Suprapubic skin (tissue), 3 donors: ENCODE measurements around the gene TELO2.

ENCODE experiments used
- POLR2AphosphoS5 ChIP-seq, 3 donors: sonication (generic); formaldehyde crosslinking; IDR thresholded peaks; one replicate each; pipeline ENCODE4 v1.6.1; 2017; ENCODE audit warnings: antibody characterized with exemption in 3 of 3
- TF ChIP-seq, protein P1 (sequence below), 2 donors: fragments of 200-600 bp in 1 of 2; fragments of 450-650 bp in 1 of 2; sonication (generic) in 1 of 2; IDR thresholded peaks; one replicate each; pipeline ENCODE4 v1.5.1; 2016 to 2019; ENCODE audit warnings: antibody characterized with exemption in 2 of 2, mild to moderate bottlenecking in 1 of 2, moderate library complexity in 1 of 2

DNA sequence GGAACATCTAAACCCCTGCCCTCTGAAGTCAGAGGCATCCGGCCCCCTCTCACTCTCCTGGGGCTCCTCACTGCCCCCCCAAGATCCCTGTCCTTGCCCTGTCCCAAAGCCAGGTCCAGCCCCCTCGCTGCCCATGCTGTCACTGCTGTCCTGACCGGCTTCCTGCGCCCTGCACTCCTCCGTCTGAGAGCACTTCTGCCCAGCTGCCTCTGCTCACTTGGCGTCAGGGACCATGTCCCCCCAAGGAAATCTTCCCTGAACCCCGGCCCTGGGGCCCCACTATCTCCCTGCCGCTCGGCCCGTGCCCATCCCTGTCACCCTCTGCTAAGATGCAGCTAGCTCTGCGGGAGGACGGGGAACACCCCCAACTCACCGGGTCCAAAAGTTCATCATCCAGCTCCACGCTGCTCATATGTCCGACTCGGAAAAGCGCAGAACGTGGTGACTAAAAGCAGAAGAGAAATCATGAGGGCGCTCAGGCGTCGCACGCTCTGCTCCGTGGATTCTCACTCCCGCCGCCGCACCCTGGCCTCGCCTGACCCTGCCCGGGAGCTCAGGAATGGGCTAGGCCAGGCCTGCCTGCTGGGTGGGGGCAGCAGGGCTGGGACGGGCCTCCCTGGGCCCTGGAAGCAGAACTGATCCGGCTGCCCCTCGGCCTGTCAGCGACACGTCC, 28.1 kb upstream of the TELO2 start:
- TF ChIP-seq, protein P1, sequence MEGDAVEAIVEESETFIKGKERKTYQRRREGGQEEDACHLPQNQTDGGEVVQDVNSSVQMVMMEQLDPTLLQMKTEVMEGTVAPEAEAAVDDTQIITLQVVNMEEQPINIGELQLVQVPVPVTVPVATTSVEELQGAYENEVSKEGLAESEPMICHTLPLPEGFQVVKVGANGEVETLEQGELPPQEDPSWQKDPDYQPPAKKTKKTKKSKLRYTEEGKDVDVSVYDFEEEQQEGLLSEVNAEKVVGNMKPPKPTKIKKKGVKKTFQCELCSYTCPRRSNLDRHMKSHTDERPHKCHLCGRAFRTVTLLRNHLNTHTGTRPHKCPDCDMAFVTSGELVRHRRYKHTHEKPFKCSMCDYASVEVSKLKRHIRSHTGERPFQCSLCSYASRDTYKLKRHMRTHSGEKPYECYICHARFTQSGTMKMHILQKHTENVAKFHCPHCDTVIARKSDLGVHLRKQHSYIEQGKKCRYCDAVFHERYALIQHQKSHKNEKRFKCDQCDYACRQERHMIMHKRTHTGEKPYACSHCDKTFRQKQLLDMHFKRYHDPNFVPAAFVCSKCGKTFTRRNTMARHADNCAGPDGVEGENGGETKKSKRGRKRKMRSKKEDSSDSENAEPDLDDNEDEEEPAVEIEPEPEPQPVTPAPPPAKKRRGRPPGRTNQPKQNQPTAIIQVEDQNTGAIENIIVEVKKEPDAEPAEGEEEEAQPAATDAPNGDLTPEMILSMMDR (IDR thresholded peaks at IDR 0.05), result no peak
- TF ChIP-seq POLR2AphosphoS5 (IDR thresholded peaks at IDR 0.05), result no peak
